HCT116 (cell line): ENCODE measurements around the gene RBM19. TPM values are rescaled to one million over a fixed set of nuclear protein-coding genes. Genes with fewer than 3 reads are reported as not detected.

Source experiments
- ATAC-seq: fragments of 200-7000 bp; cut with Tn5 transposase; 2 replicates; pipeline ENCODE4 v1.9.1; 2020; ENCODE audit warnings: mild to moderate bottlenecking, moderate library complexity
- BruUV-seq: library from RNA; stranded (reverse); fragments of 400-500 nt; replicated peaks from 2 replicates; lab custom pipeline; 2021; lab: Mats Ljungman, UMichigan
- CTCF ChIA-PET: fragments of 300-600 bp; sonication (Branson Sonifier 250); formaldehyde crosslinking; loops from one replicate; lab custom pipeline; 2021; ENCODE audit warnings: antibody characterized with exemption; lab: Charles Lee
- POLR2A ChIA-PET: fragments of 300-600, 350-600 bp; sonication (Branson Sonifier 250); formaldehyde crosslinking; loops from one replicate; lab custom pipeline; 2021; ENCODE audit warnings: antibody characterized with exemption; lab: Charles Lee
- RAD21 ChIA-PET, 2 experiments: fragments of 300-600 bp; sonication (Branson Sonifier 250); formaldehyde crosslinking; loops; one replicate each; lab custom pipeline; 2023; ENCODE audit warnings: low total read pairs in 2 of 2; ENCODE audit not compliant: uncharacterized antibody in 2 of 2, unreplicated experiment in 2 of 2, low non-redundant PET in 1 of 2; lab: Charles Lee
- DNase-seq: peaks from one replicate; pipeline ENCODE4 v3.0.0-alpha.2; 2010; ENCODE audit warnings: low read depth, low spot score
- H2AFZ ChIP-seq: fragments of 200-600 bp; shearing (Covaris generic), sonication (generic); 2 replicates; pipeline ENCODE4 v1.6.1; 2017; ENCODE audit warnings: low read depth, mixed run types, mixed read lengths, antibody characterized with exemption, low read length; ENCODE audit not compliant: poor library complexity, severe bottlenecking
- H3K27ac ChIP-seq: 2 replicates; pipeline ENCODE4 v1.5.1; 2012; ENCODE audit warnings: low read depth, low read length
- H3K27me3 ChIP-seq: fragments of 200-600 bp; sonication (generic); 2 replicates; pipeline ENCODE4 v1.6.1; 2016; ENCODE audit warnings: mixed run types, low read length, mixed read lengths; ENCODE audit not compliant: insufficient read depth
- H3K36me3 ChIP-seq, 2 experiments: fragments of 200-500 bp in 1 of 2; fragments of 200-600 bp in 1 of 2; sonication (Bioruptor generic) in 1 of 2; sonication (generic) in 1 of 2; 2 replicates each; pipeline versions ENCODE4 v1.5.1 to v1.6.1; 2014 to 2016; ENCODE audit warnings: low read length in 2 of 2, inconsistent platforms in 1 of 2, mixed read lengths in 1 of 2, mixed run types in 1 of 2; ENCODE audit not compliant: insufficient read depth in 2 of 2, control insufficient read depth in 1 of 2
- H3K4me1 ChIP-seq, 2 experiments: fragments of 200-600 bp in 1 of 2; sonication (generic) in 1 of 2; 2 replicates each; pipeline versions ENCODE4 v1.5.1 to v1.6.1; 2012 to 2017; ENCODE audit warnings: low read length in 2 of 2, inconsistent platforms in 1 of 2, mild to moderate bottlenecking in 1 of 2, mixed read lengths in 1 of 2, mixed run types in 1 of 2, moderate library complexity in 1 of 2; ENCODE audit not compliant: insufficient read depth in 2 of 2, control insufficient read depth in 1 of 2
- H3K4me2 ChIP-seq: fragments of 200-600 bp; sonication (generic); 2 replicates; pipeline ENCODE4 v1.6.1; 2017; ENCODE audit warnings: mixed run types, low read length, mixed read lengths
- H3K4me3 ChIP-seq, 2 experiments: fragments of 200-600 bp in 1 of 2; sonication (generic) in 1 of 2; replicated peaks in 1 of 2; 2 replicates each; pipeline ENCODE4 v1.5.1; 2011 to 2016; ENCODE audit warnings: low read length in 2 of 2, control low read depth in 1 of 2, low read depth in 1 of 2, mild to moderate bottlenecking in 1 of 2, mixed read lengths in 1 of 2, mixed run types in 1 of 2
- H3K79me2 ChIP-seq: fragments of 200-600 bp; sonication (generic); 2 replicates; pipeline ENCODE4 v1.6.1; 2017; ENCODE audit warnings: mild to moderate bottlenecking, mixed run types, low read length, moderate library complexity, mixed read lengths; ENCODE audit not compliant: insufficient read depth
- H3K9ac ChIP-seq: fragments of 200-600 bp; sonication (generic); 2 replicates; pipeline ENCODE4 v1.6.1; 2016; ENCODE audit warnings: low read length, mixed read lengths
- H3K9me2 ChIP-seq: fragments of 200-600 bp; sonication (generic), shearing (Covaris generic); 2 replicates; pipeline ENCODE4 v1.6.1; 2017; ENCODE audit warnings: mixed run types, mild to moderate bottlenecking, moderate library complexity; ENCODE audit not compliant: insufficient read depth
- H3K9me3 ChIP-seq, 2 experiments: fragments of 200-500 bp in 1 of 2; fragments of 200-600 bp in 1 of 2; sonication (Bioruptor generic) in 1 of 2; sonication (generic) in 1 of 2; 2 replicates each; pipeline ENCODE4 v1.6.1; 2014 to 2017; ENCODE audit warnings: low read length in 2 of 2, mixed read lengths in 2 of 2, inconsistent platforms in 1 of 2, low read depth in 1 of 2, mild to moderate bottlenecking in 1 of 2, mixed run types in 1 of 2, moderate library complexity in 1 of 2; ENCODE audit not compliant: control insufficient read depth in 1 of 2, insufficient read depth in 1 of 2
- H4K20me1 ChIP-seq: fragments of 200-600 bp; sonication (generic), shearing (Covaris generic); 2 replicates; pipeline ENCODE4 v1.6.1; 2017; ENCODE audit warnings: mixed run types, mild to moderate bottlenecking, moderate library complexity; ENCODE audit not compliant: insufficient read depth
- CEBPB ChIP-seq: IDR thresholded peaks from 2 replicates; pipeline ENCODE4 v1.6.1; 2012; ENCODE audit warnings: low read depth
- ELF1 ChIP-seq: IDR thresholded peaks from 2 replicates; pipeline ENCODE4 v1.6.1; 2012; ENCODE audit warnings: low read depth, borderline replicate concordance
- MAX ChIP-seq: IDR thresholded peaks from 2 replicates; pipeline ENCODE4 v1.6.1; 2012
- POLR2A ChIP-seq: IDR thresholded peaks from 2 replicates; pipeline ENCODE4 v1.7.0; 2011; ENCODE audit warnings: borderline replicate concordance; ENCODE audit not compliant: insufficient read depth, insufficient read length; ENCODE audit errors: extremely low read depth
- POLR2AphosphoS5 ChIP-seq: IDR thresholded peaks from 2 replicates; pipeline ENCODE4 v1.6.1; 2011; ENCODE audit warnings: mild to moderate bottlenecking, low read depth, low read length, moderate library complexity
- SIN3A ChIP-seq: IDR thresholded peaks from 2 replicates; pipeline ENCODE4 v1.6.1; 2012; ENCODE audit warnings: low read depth
- SRF ChIP-seq: IDR thresholded peaks from 2 replicates; pipeline ENCODE4 v1.6.1; 2012; ENCODE audit warnings: low read depth
- YY1 ChIP-seq: IDR thresholded peaks from 2 replicates; pipeline ENCODE4 v1.6.1; 2011; ENCODE audit warnings: low read length, low read depth, moderate library complexity, mild to moderate bottlenecking; ENCODE audit not compliant: insufficient replicate concordance; ENCODE audit errors: extremely low read depth
- ZBTB33 ChIP-seq: IDR thresholded peaks from 2 replicates; pipeline ENCODE4 v1.6.1; 2011; ENCODE audit warnings: mild to moderate bottlenecking, low read length, moderate library complexity; ENCODE audit not compliant: insufficient replicate concordance; ENCODE audit errors: extremely low read depth
- ZNF274 ChIP-seq: fragments of 200-500 bp; sonication (Bioruptor generic); IDR thresholded peaks from 2 replicates; pipeline ENCODE4 v1.6.1; 2014; ENCODE audit warnings: mild to moderate bottlenecking, low read depth, low read length, inconsistent platforms
- intact Hi-C: fragments of 100-400 bp; cut with micrococcal nuclease; formaldehyde crosslinking; loops from 2 replicates; pipeline ENCODE4 v1.10.0; 2022
- total RNA-seq: library from RNA; stranded (reverse); gene quantifications from one replicate; pipeline ENCODE4 v1.2.1, GENCODE V29; 2021; ENCODE audit not compliant: unreplicated experiment

Gene RBM19
- total RNA-seq, 1 experiment from 2014 or later: 30.7 TPM

GRCh38 chr12:113804961-113805600 lies 161.0 kb downstream of the RBM19 start:
- H3K9me2 ChIP-seq: no peaks in the 10 kb centered on the region
- peaks cover 0 to 7% of the 10 kb centered on the region in 2 experiments; a peak in 2 of 4 replicates for H3K4me1 ChIP-seq
- no TSS peak for BruUV-seq
- H3K36me3 ChIP-seq: no peaks in the 10 kb centered on the region
- no peaks in the 10 kb centered on the region for H3K9me3 ChIP-seq
- POLR2A ChIA-PET: no interaction called here
- no peaks in the 10 kb centered on the region for H4K20me1 ChIP-seq
- no peak overlapping the region for H2AFZ ChIP-seq
- H3K9ac ChIP-seq: no peak overlapping the region
- H3K4me2 ChIP-seq: no peak overlapping the region
- intact Hi-C loops: no loop called here
- no peaks in the 10 kb centered on the region for H3K27me3 ChIP-seq
- no peak for TF ChIP-seq ELF1
- TF ChIP-seq CEBPB: no peak
- TF ChIP-seq SIN3A: no peak
- TF ChIP-seq ZBTB33: no peak
- no peak for TF ChIP-seq ZNF274
- no peak for TF ChIP-seq POLR2A
- no peak for TF ChIP-seq POLR2AphosphoS5
- TF ChIP-seq SRF: no peak
- no peak for TF ChIP-seq MAX
- TF ChIP-seq YY1: no peak
- H3K27ac ChIP-seq: no peak overlapping the region
- no peak for ATAC-seq
- no peak overlapping the region for H3K4me3 ChIP-seq
- CTCF ChIA-PET: no interaction called here
- RAD21 ChIA-PET: no interaction called here
- no peak for DNase-seq
- no peaks in the 10 kb centered on the region for H3K79me2 ChIP-seq
